HCEC 1CT (cell line): ENCODE data around the gene CRY1.
"Not testable (repeated sequence)": the region's sequence is repeated elsewhere in the genome, so short reads cannot be mapped to it uniquely, and the experiment has no call there.

Experiments
- DNase-seq: peaks from one replicate; pipeline ENCODE4 v3.0.0-alpha.2; 2017

CRY1 gene

DNA sequence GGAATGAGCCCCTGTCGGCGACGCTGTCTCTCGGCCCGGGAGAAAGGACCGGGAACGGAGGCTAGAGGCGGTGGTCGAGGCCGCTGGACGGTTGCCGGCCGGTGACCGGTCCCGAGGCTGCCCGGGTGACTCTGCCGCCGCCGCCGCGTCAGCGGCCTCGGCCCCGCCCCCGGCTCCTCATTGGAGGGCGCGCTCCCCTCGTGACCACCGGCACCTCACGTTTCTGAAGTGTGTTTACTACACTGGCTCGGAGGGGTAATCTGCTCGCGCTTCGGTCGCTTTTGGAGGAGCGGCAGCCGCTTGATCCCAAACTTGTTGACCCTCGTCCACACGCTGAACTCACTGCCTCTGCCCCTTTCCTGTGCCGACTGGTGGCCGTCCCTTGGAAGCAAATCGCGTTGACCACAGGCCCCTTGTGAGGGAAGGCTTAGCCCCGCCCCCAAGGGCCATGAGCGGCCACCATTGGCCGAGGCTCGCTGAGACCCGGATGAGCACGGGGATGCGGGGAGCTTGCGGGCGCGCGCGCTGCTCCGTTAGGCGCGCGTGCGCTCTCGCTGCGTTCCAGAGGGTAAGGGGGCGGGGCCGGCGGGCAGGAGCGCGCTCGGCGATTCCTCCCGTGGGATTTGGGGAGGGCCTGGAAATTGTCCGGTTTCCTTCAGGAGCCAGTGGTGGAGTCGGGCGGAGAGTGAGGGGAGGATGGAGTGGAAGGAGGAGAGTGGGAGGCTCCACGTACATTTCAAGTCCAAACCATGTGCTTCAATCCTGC, at the start of gene CRY1:
Gene CRY1 (minus strand): TSS at position 133 of the 766 bp plus-strand sequence. CDS start 588 bp downstream, outside the sequence.
- DNase-seq = peak; percentile 95

DNA sequence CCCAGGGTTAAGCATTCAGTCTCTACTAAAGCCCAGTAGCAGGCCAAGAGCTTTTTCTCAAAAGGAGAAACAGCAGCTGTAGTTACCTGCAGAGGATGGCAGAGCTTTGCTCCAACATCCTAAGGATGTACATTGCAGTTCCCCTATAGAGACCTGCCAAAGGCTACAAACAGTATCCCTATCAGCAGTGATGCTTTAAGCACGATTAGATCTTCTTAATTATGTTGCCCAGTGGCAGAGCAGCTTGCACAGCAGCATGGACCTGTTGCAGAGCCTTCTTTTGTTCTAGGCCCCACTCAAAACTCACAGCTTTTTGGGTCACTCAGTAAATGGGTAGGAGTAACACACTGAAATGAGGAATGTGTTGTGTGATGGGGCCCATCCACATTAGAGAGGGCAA, 46.4 kb upstream of the CRY1 start:
- DNase-seq = no peak

DNA sequence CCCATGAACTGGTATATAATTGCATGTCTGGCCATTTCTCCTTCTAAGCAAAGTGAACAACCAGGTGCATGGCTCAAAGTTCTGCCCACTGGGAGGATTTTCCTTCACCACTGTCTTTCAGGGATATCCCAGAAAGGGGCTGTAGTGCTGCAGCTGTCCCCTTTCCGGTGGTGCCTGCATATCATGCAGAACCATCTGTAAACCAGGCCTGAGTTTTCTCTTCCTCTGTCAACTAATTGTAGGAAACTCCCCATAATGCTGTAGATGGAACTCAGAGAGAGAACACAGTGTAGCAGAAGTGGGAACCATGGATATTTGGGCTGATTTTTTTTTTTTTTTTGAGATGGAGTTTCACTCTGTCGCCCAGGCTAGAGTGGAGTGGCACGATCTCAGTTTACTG, 45.6 kb upstream of the CRY1 start:
- no peak for DNase-seq

DNA sequence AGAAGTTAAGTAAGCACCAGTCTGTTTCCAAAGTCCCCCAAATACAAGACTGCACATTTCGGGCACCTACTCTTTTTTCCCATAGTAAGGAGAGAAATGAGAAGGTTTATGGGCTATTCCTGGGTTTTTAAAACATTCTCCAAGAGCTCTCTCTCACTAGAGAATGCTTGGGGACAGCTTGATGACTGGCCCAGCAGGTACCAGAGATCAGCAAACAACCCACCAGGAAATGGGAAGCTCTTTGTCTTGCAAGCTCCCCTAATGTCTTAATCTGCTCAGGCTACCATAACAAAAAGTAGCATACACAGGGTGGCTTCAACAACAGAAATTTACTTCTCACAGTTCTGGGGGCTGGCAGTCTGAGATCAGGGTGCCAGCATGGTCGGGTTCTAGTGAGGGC, 41.8 kb upstream of the CRY1 start:
- no peak for DNase-seq

DNA sequence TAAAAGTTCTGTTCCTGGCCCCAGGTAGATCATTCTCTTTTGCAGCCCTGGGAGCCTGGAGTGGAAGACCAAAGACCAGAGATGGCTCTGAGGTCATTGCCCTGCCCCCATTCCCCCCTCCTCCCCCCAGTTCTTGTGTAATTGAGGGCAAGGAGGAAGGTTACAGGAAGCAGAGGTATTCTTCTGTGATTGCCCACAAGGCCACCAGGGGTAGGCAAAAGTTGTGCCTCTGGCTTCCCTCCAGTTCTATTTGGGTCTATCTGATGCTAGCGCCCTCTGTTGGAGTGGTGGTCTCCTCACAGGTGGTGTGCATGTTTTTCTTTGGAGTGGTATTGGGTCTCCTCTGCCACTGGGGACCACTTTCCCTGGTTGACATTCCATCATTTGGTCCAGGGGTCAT, 41.2 kb upstream of the CRY1 start:
- no peak for DNase-seq

DNA sequence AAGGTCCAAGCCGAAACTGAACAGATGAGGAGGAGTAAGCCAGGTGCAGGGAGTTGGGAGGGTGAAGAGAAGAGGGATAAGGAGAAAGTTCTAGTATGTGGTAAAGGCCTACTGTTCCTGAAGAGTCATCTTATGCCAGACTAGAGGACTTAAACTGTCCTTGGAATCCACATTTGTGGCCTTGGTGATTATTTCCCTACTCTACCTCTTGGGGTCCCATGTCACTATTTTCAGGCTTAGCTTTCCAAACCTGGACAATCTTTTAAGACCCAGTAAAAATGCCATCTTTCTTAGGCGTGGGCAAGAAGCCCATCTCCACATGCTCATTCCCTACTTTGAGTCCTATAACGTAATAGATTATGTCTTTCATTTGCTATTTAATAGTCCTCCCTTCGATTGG, 40.1 kb upstream of the CRY1 start:
- DNase-seq = no peak

DNA sequence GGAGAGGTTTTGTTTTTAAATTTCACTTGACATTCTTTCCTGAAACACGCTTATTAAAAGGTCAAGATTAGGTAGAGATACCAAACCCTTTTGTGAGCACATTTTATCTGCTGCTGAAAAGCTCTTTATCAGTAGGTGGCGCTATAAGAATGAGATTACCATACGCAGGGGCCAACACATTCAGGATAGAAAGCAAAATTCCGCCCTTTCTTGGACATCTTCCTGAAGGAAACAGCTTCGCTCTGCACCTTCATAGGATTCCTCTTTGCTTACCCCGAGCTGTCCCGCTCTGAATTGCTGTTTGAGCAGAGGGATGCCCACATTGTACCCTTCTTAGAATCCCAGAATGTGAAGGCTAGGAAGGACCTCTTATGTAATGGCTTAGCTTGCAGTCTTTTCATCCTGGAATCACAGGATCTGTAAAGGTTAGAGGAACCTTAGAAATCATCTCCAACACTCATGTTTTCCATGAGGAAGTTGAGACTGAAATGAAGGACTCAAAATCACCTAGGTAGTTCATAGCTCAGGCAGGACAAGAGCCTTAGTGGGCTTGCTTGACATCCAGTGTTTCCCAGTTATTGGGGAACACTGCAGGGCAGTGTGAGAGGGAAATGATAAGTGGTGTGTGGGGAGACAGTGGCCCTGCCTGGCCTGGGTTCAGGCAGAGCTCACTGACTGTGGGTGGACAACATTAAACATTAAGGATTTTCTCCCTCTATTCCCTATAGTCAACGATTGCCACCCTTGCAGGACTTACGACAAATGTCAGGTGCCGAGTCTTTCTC, 38.7 kb upstream of the CRY1 start:
- DNase-seq = peak; percentile 38

DNA sequence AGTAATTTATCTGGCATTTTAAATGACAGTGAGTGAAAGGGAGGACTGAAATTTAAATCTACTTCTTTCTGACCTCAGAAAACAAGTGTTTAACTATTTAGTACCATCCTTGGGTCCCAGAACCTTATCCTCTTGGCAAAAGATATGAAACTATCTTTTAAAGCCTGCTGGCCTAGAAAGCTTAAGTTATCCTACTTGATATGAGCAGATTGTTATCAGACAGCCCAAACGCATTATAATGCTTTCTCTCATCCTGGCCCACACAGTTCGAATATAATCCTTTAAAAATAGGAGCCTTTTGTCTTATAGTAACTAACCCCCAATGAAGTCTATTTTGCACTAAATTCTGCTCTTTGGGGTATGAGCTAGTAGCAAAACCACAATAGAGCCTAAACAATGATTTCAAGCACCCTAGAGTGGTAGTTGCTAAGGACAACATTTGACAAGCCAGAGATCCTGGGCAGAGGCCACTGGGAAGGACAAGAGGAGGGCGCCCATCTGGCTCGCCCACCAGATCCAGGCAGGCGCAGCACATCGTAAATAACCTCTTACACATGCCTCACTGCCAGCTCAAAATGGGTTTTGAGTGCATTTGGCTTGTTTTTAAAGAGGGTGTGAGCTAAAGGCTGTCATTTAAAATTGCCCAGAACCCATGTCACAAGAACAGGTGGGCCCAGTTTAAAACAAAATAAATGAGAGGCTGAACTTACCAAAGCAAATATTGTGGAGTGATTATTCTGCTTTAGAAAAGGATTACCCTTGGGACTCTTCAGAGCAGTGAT, 37.7 kb upstream of the CRY1 start:
- no peak for DNase-seq

DNA sequence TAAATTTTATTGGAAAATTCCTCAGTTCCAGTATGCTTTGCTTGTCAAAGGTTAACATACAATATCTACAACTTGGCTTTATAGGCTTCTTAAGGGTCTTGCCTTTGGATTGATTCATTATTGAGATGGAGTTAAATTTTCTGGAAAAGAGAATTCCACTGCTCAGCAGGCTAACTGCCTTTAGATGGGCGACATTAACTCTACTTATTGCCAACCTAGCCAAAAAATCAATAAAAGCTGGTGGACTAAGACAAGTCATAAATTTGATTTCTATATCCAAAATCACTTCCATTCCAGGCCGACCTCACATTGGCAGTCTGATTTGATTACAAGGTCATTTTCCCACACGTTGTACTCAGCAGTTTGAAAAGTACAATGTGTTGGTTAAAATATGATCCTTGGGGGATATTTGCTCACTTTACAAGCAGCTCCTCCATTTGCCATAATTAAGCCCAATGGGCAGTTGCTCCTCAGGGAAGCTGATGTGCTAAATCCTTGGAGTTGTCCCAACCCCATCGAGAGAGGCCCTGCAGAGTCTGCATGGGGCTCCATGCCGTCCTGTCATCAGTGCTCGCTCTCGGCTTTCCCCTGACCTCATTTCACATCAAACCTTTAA, 36.1 kb upstream of the CRY1 start:
- DNase-seq = no peak

DNA sequence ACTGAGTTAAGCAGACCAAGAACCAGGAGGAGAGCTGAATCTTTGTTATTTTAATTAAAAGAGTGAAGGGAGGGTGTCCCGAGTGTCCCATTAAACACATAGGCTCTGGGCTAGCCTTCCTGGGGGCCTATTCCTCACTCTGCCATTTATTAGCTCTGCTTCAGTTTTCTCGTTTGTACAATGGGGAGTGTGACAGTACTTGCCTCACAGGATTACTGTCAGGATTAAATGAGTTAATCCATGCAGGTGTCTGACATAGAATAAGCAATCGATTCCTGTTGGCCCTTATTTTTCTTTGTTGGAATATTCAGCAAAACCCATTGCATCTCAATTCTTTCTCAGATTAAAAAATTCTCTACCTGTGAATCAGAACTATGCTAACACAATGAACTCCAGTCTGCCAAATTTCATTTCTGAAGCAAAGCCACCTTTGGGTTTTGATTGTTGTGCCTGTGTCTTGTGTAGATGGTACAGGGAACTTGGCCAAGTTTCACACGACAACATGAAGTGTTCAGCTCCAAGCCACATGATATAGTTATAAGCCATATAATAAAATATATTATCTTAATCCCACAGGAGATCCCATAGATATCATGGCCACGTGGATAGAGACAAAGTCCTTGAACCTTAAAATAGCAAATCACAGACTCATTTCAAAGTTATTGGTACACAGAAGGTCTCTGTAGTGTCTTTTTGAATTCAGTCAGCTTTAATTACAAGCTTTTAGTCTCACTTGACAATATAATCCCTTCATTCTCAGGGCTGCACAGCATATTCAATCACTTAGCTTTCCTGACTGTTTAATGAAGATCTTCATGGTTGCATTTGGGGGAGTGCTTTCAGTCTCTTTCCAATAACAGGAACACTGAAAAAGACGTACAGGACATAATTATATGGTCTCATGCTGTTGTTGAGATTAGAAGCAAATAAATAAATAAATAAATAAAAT, 34.4 kb upstream of the CRY1 start:
- DNase-seq = no peak

DNA sequence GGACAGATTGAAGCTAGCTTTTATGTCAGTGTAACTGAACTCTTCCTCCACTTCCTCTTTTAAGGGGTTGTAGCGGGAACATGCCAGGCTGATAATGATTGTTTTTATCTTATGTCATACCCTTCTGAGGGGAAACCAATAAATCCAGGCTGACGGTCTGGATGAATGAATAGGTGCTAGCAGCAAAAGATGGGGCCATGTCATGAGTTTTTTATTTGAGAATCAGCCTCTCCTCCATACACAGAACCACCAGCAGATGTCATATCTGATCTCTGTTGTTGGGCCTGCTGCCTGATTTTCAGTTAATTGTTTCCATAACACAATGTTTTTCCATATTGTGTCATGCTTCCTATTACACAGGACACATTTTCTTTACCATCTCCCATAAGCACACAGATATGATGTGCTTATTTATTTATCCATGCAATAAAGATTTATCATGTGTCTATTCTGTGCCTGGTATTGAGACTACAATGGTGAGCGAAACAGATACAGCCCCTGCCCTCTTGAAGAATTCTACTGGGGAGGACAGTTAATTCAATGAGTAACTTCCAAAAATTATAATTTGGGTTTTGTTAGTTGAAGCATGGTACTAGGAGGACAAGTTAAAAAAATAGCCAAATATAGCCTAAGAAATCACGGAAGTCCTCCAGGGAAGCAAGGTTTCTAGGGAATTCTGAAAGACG, 33.6 kb upstream of the CRY1 start:
- no peak for DNase-seq

DNA sequence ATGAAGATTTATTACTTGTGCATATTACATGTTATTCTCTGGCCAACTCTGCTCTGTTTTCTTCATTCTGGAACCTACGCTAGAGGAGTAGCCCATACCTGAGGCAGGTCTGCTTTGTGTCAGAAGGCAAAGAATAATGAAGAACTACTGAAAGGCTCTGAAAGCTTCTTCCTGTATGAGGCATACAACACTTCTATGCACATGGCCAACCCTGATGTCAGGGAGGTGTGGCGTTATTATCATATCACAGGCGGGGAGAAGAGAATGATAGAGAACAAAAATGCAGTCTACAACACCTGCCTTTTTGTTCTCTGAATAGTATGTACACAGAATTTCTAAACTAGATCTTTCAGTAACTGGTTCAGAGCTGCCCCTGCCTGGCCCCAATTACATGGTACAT, 32.5 kb upstream of the CRY1 start:
- DNase-seq = no peak

DNA sequence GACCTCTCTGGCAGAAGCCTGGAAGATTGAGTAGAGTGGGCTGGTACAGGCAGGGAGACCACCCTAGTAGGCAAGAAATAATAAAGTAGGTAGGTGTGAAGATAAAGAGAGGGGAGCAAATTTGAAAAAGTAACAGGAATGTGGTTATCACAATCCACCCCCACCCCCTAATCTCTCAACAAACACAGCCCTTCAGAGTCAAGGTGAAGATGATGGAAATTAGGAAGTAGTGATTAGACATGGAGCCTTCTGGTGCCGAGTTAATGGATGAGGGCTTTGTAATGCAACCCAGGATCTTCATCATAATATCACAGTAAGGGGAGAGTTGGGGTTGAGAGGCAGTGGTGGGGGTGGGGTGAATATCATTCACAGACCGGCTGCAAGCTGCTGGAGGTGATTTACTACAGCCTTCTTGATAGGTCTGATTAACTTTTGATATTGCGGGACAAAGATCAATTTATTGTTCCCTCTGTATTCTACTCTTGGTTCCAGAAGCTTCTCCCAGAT, 29.2 kb upstream of the CRY1 start:
- no peak for DNase-seq

DNA sequence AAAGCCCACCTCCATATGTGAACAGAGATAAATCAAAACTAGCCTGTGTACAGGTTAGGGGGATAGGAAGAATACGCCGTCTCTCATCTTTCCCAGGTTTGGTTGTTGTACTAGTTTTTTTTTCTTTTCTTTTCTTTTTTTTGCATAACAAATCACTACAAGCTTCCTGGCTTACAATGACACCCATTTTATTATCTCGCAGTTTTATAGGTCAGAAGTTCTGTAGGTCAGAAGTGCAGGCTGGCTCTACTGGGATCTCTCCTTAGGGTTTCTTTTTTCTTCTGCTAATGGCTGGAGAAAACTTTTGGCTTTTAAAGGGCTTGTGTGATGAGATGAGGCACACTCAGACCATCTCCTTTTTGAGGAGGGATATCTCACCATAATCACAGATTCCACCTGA, 25.7 kb upstream of the CRY1 start:
- DNase-seq = no peak

DNA sequence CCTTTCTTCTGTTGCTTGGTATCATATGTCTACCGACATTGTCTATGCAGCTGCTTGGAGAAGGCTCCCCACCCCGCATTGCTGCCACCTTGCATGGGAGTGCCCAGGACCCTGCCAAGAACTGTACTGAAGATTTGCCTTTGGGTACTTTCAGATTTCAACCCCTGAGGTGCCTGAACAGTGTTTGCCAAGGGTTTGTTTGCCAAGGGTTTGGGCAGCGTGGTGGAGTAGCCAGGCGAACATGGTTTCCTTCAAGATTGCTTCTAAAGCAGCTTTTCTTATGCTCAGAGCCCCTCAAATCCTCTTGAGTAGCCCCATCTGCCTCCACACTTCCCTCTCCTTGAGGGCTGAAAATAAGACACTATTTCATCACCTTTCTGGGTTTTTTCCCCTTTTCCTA, 25.3 kb upstream of the CRY1 start:
- DNase-seq = no peak

DNA sequence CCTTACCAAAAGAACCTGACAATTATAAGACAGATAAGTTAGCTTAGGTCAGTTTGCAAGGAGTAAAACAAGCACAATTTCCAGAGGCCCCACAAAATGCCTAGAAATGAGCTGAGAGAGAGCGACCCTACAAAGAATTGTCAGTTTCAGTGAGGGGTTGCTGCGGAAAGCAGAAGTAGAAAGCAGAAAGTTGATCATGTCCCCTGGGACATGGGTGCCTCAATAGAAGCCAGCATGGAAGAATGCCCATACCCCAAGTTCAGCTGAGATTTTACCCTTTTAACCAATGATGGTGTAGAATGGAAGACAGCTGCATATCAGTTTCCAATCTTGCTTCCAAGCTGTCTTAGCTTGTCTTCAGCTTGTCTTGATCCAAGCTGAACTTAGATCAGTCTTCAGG, 21.8 kb upstream of the CRY1 start:
- DNase-seq = no peak

DNA sequence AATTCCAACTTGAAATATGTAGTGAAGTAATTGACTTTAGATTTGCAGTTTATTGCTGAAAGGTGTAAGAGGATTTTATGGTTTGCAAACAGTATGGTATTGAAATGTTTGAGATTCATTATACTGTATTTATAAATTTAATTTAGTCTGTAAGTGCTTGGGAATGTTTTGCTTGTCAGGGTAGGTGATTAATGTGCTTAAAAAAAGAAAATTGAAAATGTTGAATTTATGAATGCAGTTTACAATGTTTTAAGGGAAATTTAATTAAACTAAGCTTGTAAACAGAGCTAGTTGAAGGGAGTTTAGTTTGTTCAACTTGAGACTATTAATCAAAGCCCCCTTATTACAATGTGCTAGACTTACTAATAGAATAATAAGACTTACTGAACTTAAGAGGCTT, 18.0 kb upstream of the CRY1 start:
- DNase-seq = no peak

DNA sequence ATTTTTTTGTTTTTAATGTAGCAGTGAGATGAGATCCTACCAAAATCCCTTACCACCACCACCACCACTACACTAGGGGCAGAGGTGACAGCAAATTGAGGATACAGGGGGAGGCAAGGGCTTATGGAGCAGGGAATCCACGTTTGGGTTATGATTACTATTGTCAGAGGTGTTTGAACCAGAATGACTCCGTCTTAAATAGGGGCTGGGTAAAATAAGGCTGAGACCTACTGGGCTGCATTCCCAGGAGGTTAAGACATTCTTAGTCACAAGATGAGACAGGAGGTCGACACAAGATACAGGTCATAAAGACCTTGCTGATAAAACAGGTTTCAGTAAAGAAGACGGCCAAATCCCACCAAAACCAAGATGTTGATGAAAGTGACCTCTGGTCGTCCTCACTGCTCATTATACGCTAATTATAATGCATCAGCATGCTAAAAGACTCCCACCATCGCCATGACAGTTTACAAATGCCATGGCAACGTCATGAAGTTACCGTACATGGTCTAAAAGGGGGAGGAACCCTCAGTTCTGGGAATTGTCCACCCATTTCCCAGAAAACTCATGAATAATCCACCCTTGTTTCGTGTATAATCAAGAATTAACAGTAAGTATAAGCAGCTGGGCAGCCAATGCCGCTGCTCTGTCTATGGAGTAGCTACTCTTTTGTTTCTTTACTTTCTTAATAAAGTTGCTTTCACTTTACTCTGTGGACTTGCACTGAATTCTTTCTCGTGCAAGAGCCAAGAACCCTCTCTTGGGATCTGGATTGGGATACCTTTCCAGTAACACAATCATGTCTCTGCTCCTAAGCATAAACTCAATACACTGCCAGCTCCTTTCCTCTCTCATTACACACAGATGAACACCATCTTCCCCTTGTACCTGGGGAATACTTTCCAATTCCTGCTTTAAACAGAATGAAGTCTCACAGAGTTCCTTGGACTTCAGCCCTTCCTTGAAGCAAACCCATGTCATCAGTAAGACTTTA, 16.7 kb upstream of the CRY1 start:
- no peak for DNase-seq

DNA sequence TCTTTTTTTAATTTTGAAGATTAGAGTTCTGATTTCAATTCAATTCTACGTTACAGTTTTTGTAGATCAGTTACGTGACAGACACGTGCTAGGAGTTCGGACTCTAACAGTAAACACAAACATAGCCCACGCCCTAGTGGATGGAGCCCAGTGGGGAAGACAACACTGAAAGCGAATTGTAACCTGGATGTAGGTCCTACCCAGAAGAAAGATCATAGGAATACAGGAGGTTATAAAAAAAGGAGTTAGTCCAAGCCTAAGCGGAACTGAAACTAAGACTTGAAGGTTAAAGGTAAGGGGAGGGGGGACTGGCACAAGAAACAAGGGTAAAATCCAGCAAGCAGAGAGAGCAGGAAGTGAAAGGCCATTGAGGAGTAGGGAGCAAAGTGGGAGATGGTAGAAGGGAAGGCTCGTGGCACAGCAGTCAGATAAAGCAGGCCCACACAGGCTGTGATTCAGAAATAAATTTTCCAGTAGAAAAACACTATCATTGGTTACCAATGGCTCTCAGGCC, 15.7 kb upstream of the CRY1 start:
- no peak for DNase-seq

DNA sequence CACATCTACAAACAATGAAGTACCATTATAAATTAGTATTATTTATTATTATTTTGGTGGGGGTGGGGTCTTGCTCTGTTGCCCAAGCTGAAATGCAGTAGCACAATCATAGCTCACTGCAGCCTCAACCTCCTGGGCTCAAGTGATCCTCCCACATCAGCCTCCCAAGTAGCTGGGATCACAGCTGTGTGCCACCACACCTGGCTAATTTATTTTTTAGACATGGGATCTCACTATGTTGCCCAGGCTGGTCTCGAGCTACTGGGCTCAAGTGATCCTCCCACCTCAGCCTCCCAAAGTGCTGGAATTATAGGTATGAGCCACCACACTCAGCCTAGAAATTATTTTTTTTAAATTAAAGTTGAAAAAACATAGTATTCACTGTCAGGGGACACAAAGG, 15.0 kb upstream of the CRY1 start:
- not testable (repeated sequence) for DNase-seq
